ENCODE results near the gene SUN1. TPM values are rescaled to one million over a fixed set of nuclear protein-coding genes. Genes with fewer than 3 reads are reported as not detected.
"Not testable (repeated sequence)": the region's sequence is repeated elsewhere in the genome, so short reads cannot be mapped to it uniquely, and the experiment has no call there.

Gene SUN1
- total RNA-seq, 2 experiments from 2014 or later = 104 to 108 TPM

- intact Hi-C loops (cut with DNase I, micrococcal nuclease) = loop anchor here in 1 of 2 experiments (5.0 kb wide), 1 partner anchor 160 kb away; no protein-coding TSS in a partner anchor
Measured at GRCh38 chr7:907158-907980, 75.1 kb downstream of the SUN1 start.

DNA sequence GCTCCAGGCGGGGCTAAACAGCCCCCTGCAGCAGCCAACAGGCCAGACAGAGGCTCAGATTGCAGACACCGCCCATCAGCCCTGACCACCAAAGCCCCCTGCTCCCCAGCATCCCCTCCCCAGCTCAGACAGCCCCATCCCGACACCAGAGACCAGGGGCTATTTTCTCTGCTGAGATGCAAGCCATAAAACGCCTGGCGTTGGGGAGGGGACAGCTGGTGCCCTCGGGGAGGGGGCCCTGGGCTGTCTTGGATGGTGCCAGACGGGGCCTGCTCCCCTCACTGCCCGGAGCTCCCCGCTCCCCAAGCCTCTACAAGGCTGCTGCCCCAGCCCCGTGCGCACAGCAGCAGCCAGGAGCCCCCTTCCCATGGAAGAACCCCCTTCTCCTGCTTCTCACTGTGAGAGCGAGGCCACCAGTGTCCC, 75.9 kb downstream of the SUN1 start:
- Mint-ChIP-seq H3K27ac (no peak overlapping the region), H3K27me3 (peaks cover under 1% of the 10 kb centered on the region), H3K4me3 (peak overlapping the region; percentile 11), H3K9me3 (no peaks in the 10 kb centered on the region), H3K4me1 (ENCODE audit: low read depth) (peaks cover 11% of the 10 kb centered on the region), H3K36me3 (ENCODE audit: low read depth) (no peaks in the 10 kb centered on the region)
- TF ChIP-seq, protein P1, sequence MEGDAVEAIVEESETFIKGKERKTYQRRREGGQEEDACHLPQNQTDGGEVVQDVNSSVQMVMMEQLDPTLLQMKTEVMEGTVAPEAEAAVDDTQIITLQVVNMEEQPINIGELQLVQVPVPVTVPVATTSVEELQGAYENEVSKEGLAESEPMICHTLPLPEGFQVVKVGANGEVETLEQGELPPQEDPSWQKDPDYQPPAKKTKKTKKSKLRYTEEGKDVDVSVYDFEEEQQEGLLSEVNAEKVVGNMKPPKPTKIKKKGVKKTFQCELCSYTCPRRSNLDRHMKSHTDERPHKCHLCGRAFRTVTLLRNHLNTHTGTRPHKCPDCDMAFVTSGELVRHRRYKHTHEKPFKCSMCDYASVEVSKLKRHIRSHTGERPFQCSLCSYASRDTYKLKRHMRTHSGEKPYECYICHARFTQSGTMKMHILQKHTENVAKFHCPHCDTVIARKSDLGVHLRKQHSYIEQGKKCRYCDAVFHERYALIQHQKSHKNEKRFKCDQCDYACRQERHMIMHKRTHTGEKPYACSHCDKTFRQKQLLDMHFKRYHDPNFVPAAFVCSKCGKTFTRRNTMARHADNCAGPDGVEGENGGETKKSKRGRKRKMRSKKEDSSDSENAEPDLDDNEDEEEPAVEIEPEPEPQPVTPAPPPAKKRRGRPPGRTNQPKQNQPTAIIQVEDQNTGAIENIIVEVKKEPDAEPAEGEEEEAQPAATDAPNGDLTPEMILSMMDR (IDR thresholded peaks at IDR 0.05) = no peak
- ATAC-seq (ENCODE audit: poor library complexity) (peak; percentile 9), DNase-seq (no peak)
- Histone ChIP-seq H3K27ac (ENCODE audit: low read depth in 1 of 2, low read length in 2 of 2) (no peak overlapping the region), H3K4me1 (ENCODE audit: insufficient read depth, low read length) (peaks cover 30% of the 10 kb centered on the region), H3K36me3 (ENCODE audit: insufficient read depth, low read length) (no peaks in the 10 kb centered on the region), H3K9me3 (ENCODE audit: control insufficient read depth in 1 of 2, insufficient read depth in 1 of 2, low read length in 2 of 2) (no peaks in the 10 kb centered on the region), H3K27me3 (ENCODE audit: control insufficient read depth in 1 of 2, insufficient read depth in 2 of 2, low read length in 2 of 2) (no peaks in the 10 kb centered on the region), H3K4me3 (ENCODE audit: low read length) (no peak overlapping the region)
- intact Hi-C loops (cut with DNase I, micrococcal nuclease) = loop anchor here (1.0 to 5.0 kb wide), 4 partner anchors 13 to 159 kb away; partner anchors contain the start of gene COX19 (in 1 of the 2)
- CTCF ChIA-PET = interaction anchor here (1.1 to 2.5 kb wide), 5 partner anchors 15 to 157 kb away, joined by 8 to 13 read pairs (median 9); partner anchors contain the start of gene ADAP1
- POLR2A ChIA-PET = interaction anchor here (0.8 to 4.4 kb wide), 4 partner anchors 15 to 67 kb away, joined by 3 to 27 read pairs (median 17); partner anchors contain the start of gene COX19

More at GRCh38 chr7:907158-907980, 75.1 kb downstream of the SUN1 start:
- ATAC-seq (ENCODE audit: poor library complexity) (peak; percentile 9), DNase-seq (peak in 3 of 14 experiments; percentile 46 to 57 (median 53))
- H3K4me1 ChIP-seq (ENCODE audit: insufficient read depth, low read length) = peaks cover 30% of the 10 kb centered on the region
- H3K9me3 ChIP-seq (ENCODE audit: control insufficient read depth in 1 of 2, insufficient read depth in 1 of 2, low read length in 2 of 2) = no peaks in the 10 kb centered on the region
- no peak overlapping the region for H3K27ac ChIP-seq (ENCODE audit: low read depth in 1 of 2, low read length in 2 of 2)
- no peak overlapping the region for H3K27ac Mint-ChIP-seq
- TF ChIP-seq, protein P1 (IDR thresholded peaks at IDR 0.05) = no peak
- H3K36me3 ChIP-seq (ENCODE audit: insufficient read depth, low read length) = no peaks in the 10 kb centered on the region
- no peaks in the 10 kb centered on the region for H3K9me3 Mint-ChIP-seq
- ChIA-PET CTCF (interaction anchor here (0.9 to 2.1 kb wide), 3 partner anchors 16 to 86 kb away, joined by 3 to 9 read pairs (median 8); no protein-coding TSS in a partner anchor), POLR2A (interaction anchor here (0.8 to 4.4 kb wide), 3 partner anchors 16 to 68 kb away, joined by 3 to 23 read pairs (median 11); partner anchors contain the start of gene COX19)
- no peak overlapping the region for H3K4me3 ChIP-seq (ENCODE audit: low read length)
- peaks cover 11% of the 10 kb centered on the region for H3K4me1 Mint-ChIP-seq (ENCODE audit: low read depth)
- H3K27me3 Mint-ChIP-seq = peaks cover 8% of the 10 kb centered on the region
- no peaks in the 10 kb centered on the region for H3K27me3 ChIP-seq (ENCODE audit: control insufficient read depth in 1 of 2, insufficient read depth in 2 of 2, low read length in 2 of 2)
- H3K4me3 Mint-ChIP-seq = no peak overlapping the region
- H3K36me3 Mint-ChIP-seq (ENCODE audit: low read depth) = no peaks in the 10 kb centered on the region

DNA sequence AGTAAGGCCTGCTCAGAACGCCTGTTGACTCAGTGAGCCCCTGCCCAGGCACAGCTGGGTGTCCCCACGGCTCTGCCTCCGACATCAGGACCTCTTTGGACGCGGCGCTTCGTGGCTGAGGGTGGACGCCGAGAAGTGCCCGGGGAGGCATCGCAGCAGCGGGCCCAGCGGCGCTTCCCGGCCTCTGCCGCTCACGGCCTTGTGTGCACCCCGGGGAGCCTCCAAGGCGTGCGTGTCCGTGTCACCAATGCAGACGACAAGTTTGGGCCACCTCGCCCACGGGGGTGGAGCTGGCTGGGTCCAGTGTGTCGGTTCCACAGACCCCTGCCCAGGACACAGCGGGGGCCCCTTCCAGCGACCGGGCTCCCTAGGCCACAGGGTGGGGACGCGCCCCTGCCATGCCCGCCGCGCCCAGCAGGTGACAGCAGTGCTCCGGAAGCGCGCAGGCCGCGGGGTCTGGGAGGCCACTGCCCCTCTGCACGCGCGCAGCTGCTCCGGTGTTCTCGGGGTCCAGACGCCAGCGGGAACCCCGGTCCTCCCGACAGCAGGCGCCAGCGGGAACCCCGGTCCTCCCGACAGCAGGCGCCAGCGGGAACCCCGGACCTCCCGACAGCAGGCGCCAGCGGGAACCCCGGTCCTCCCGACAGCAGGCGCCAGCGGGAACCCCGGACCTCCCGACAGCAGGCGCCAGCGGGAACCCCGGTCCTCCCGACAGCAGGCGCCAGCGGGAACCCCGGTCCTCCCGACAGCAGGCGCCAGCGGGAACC, 76.5 kb downstream of the SUN1 start:
- H3K36me3 Mint-ChIP-seq (ENCODE audit: low read depth); H3K27me3 ChIP-seq (ENCODE audit: control insufficient read depth in 1 of 2, insufficient read depth in 2 of 2, low read length in 2 of 2); H3K27ac ChIP-seq (ENCODE audit: low read depth in 1 of 2, low read length in 2 of 2); H3K36me3 ChIP-seq (ENCODE audit: insufficient read depth, low read length); H3K9me3 ChIP-seq (ENCODE audit: control insufficient read depth in 1 of 2, insufficient read depth in 1 of 2, low read length in 2 of 2); H3K4me3 ChIP-seq (ENCODE audit: low read length); H3K27ac Mint-ChIP-seq; H3K9me3 Mint-ChIP-seq; H3K27me3 Mint-ChIP-seq: not testable (repeated sequence)
- Mint-ChIP-seq H3K4me1 (ENCODE audit: low read depth) (peaks cover 11% of the 10 kb centered on the region), H3K4me3 (peak overlapping the region; percentile 11)
- ATAC-seq (ENCODE audit: poor library complexity) (peak; percentile 72), DNase-seq (peak in 13 of 14 experiments; percentile 34 to 78 (median 65))
- CTCF ChIA-PET = interaction anchor here (0.7 to 2.5 kb wide), 7 partner anchors 9 to 157 kb away, joined by 3 to 13 read pairs (median 8); partner anchors contain the start of genes ADAP1 and COX19
- TF ChIP-seq, protein P1 (IDR thresholded peaks at IDR 0.05) = peak; percentile 93
- POLR2A ChIA-PET = interaction anchor here (3.1 to 4.4 kb wide), 2 partner anchors 14 to 66 kb away, joined by 23 to 27 read pairs; partner anchors contain the start of gene COX19
- peaks cover 30% of the 10 kb centered on the region for H3K4me1 ChIP-seq (ENCODE audit: insufficient read depth, low read length)
- intact Hi-C loops (cut with DNase I, micrococcal nuclease) = loop anchor here (1.0 to 5.0 kb wide), 5 partner anchors 13 to 159 kb away; partner anchors contain the start of genes ADAP1 (in 1 of the 2) and COX19 (in 1 of the 2)
